HepG2 (cell line): Measurements from ENCODE around the gene CD320. TPM values are rescaled to one million over a fixed set of nuclear protein-coding genes. Genes with fewer than 3 reads are reported as not detected.

Experiments used
- KAT8 ChIP-seq: IDR thresholded peaks from 2 replicates; pipeline ENCODE4 v1.6.1; 2016; ENCODE audit warnings: missing genetic modification reagents, missing compliant biosample characterization
- MED1 ChIP-seq: sonication (generic); formaldehyde crosslinking; IDR thresholded peaks from 2 replicates; pipeline ENCODE4 v1.4.0; 2020; ENCODE audit warnings: missing genetic modification reagents
- NPAS2 ChIP-seq: sonication (generic); formaldehyde crosslinking; IDR thresholded peaks from 2 replicates; pipeline ENCODE4 v1.8.0; 2022; ENCODE audit warnings: mild to moderate bottlenecking, missing genetic modification reagents, borderline replicate concordance
- REXO4 ChIP-seq: sonication (generic); formaldehyde crosslinking; IDR thresholded peaks from 2 replicates; pipeline ENCODE4 v1.8.0; 2022; ENCODE audit warnings: missing genetic modification reagents, mild to moderate bottlenecking, borderline replicate concordance
- SALL1 ChIP-seq: sonication (generic); formaldehyde crosslinking; IDR thresholded peaks from 2 replicates; pipeline ENCODE4 v1.8.0; 2022; ENCODE audit warnings: mild to moderate bottlenecking, missing genetic modification reagents
- SATB2 ChIP-seq: sonication (generic); formaldehyde crosslinking; IDR thresholded peaks from 2 replicates; pipeline ENCODE4 v1.5.0; 2020; ENCODE audit warnings: missing genetic modification reagents
- TBX2 ChIP-seq: sonication (generic); formaldehyde crosslinking; IDR thresholded peaks from 2 replicates; pipeline ENCODE4 v1.5.0; 2020; ENCODE audit warnings: missing genetic modification reagents, mild to moderate bottlenecking, borderline replicate concordance
- ZBTB21 ChIP-seq: sonication (generic); formaldehyde crosslinking; IDR thresholded peaks from 2 replicates; pipeline ENCODE4 v1.4.0; 2020; ENCODE audit warnings: missing genetic modification reagents
- ZNF205 ChIP-seq: IDR thresholded peaks from 2 replicates; pipeline ENCODE4 v1.6.1; 2018; ENCODE audit warnings: missing biosample characterization, missing genetic modification reagents
- ZNF350 ChIP-seq: sonication (generic); formaldehyde crosslinking; IDR thresholded peaks from 2 replicates; pipeline ENCODE4 v1.4.0; 2020; ENCODE audit warnings: mild to moderate bottlenecking, low read depth, missing genetic modification reagents, borderline replicate concordance
- polyA plus RNA-seq, 8 experiments: library from polyadenylated mRNA; depleted of rRNA in 3 of 8; stranded (reverse) in 7 of 8; unstranded in 1 of 8; fragments of >200 nt; fragmentation: Illumina TruSeq in 4 of 8; extraction: Trizol in 4 of 8; gene quantifications; 2 replicates each; pipeline versions ENCODE4 v1.2.1 to v1.2.3, GENCODE V29; 2011 to 2016; ENCODE audit warnings: low read depth in 4 of 8, missing spikeins in 1 of 8, mixed read lengths in 1 of 8; ENCODE audit not compliant: insufficient read depth in 1 of 8
- total RNA-seq, 5 experiments: library from RNA; depleted of rRNA; stranded (reverse); fragments of >200 nt; fragmentation: Illumina TruSeq; extraction: Trizol; gene quantifications; 2 replicates each; pipeline ENCODE4 v1.2.3, GENCODE V29; 2016; ENCODE audit warnings: low read depth in 1 of 5
- TF ChIP-seq, protein P1 (sequence below): sonication (generic); formaldehyde crosslinking; IDR thresholded peaks from 2 replicates; pipeline ENCODE4 v1.5.0; 2020; ENCODE audit warnings: missing genetic modification reagents
- TF ChIP-seq, protein P2 (sequence below): fragments of 450-650 bp; IDR thresholded peaks from 2 replicates; pipeline ENCODE4 v1.6.1; 2017; ENCODE audit warnings: mild to moderate bottlenecking
- TF ChIP-seq, protein P3 (sequence below): sonication (generic); formaldehyde crosslinking; IDR thresholded peaks from 2 replicates; pipeline ENCODE4 v1.4.0; 2020; ENCODE audit warnings: missing genetic modification reagents
- TF ChIP-seq, protein P4 (sequence below): sonication (generic); formaldehyde crosslinking; IDR thresholded peaks from 2 replicates; pipeline ENCODE4 v1.8.1; 2023; ENCODE audit warnings: missing genetic modification reagents, mild to moderate bottlenecking, borderline replicate concordance
- TF ChIP-seq, protein P5 (sequence below): IDR thresholded peaks from 2 replicates; pipeline ENCODE4 v1.6.1; 2016; ENCODE audit warnings: missing genetic modification reagents, missing compliant biosample characterization
- TF ChIP-seq, protein P6 (sequence below): sonication (generic); formaldehyde crosslinking; IDR thresholded peaks from 2 replicates; pipeline ENCODE4 v1.8.1; 2023; ENCODE audit warnings: missing genetic modification reagents, inconsistent platforms, borderline replicate concordance
- TF ChIP-seq, protein P7 (sequence below): sonication (generic); formaldehyde crosslinking; IDR thresholded peaks from 2 replicates; pipeline ENCODE4 v1.4.0; 2020; ENCODE audit warnings: mild to moderate bottlenecking, missing genetic modification reagents
- TF ChIP-seq, protein P8 (sequence below): sonication (generic); formaldehyde crosslinking; IDR thresholded peaks from 2 replicates; pipeline ENCODE4 v1.9.0; 2022; ENCODE audit warnings: missing genetic modification reagents, mild to moderate bottlenecking, borderline replicate concordance

Gene CD320
- total and polyA plus RNA-seq, 2 of the 13 experiments (the other 11 are each of a cell fraction or from before 2014, with no cell fraction given) = 83.1 to 99.9 TPM

DNA sequence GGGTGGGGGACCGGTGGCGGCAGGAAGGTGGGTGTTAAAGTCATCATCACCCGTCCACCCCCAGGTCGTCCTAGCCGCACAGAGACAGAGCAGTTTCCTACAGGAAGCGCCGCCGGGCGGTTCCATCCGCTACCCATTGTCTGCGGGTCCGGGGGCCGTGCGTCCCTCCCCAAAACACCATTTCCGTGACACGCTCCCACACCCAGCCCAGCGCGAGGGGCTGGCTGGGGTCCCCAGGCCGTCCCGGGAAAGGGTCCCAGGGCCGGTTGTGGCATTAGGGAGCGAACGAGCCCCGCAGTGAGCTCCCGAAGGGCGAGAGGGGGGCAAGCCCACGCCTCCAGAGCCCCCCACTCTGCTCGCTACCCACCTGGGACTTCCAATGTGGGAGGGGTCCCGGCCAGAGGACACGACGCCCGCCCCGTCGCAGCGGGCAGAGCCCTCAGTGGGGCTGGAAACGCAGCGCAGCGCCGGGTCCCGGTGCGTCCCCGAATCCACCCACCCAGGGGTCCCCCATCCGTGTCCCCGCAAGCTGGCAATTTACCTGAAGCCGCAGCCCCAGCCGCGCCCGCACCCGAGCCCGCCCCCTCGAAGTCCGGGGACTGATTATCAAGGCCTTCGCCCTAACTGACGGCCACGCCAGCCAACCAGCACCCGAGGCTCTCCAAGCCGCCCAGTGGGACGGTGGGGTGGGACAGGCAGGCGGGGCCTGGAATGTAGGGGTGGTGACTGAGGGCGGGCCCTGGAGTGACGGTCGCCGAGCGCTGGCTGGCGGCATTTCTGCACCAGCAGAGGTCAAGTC is 34.7 kb upstream of the CD320 start, which contains the start of gene KANK3 (continued):
- TF ChIP-seq, protein P1, sequence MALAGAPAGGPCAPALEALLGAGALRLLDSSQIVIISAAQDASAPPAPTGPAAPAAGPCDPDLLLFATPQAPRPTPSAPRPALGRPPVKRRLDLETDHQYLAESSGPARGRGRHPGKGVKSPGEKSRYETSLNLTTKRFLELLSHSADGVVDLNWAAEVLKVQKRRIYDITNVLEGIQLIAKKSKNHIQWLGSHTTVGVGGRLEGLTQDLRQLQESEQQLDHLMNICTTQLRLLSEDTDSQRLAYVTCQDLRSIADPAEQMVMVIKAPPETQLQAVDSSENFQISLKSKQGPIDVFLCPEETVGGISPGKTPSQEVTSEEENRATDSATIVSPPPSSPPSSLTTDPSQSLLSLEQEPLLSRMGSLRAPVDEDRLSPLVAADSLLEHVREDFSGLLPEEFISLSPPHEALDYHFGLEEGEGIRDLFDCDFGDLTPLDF (CRISPR knock-in tag) = no peak
- TF ChIP-seq ZBTB21 (CRISPR knock-in tag) = no peak
- TF ChIP-seq, protein P2, sequence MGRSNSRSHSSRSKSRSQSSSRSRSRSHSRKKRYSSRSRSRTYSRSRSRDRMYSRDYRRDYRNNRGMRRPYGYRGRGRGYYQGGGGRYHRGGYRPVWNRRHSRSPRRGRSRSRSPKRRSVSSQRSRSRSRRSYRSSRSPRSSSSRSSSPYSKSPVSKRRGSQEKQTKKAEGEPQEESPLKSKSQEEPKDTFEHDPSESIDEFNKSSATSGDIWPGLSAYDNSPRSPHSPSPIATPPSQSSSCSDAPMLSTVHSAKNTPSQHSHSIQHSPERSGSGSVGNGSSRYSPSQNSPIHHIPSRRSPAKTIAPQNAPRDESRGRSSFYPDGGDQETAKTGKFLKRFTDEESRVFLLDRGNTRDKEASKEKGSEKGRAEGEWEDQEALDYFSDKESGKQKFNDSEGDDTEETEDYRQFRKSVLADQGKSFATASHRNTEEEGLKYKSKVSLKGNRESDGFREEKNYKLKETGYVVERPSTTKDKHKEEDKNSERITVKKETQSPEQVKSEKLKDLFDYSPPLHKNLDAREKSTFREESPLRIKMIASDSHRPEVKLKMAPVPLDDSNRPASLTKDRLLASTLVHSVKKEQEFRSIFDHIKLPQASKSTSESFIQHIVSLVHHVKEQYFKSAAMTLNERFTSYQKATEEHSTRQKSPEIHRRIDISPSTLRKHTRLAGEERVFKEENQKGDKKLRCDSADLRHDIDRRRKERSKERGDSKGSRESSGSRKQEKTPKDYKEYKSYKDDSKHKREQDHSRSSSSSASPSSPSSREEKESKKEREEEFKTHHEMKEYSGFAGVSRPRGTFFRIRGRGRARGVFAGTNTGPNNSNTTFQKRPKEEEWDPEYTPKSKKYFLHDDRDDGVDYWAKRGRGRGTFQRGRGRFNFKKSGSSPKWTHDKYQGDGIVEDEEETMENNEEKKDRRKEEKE = no peak
- no peak for TF ChIP-seq SATB2 (CRISPR knock-in tag)
- no peak; the same call in 1 of the 2 replicates for TF ChIP-seq ZNF350 (CRISPR knock-in tag)
- TF ChIP-seq ZNF205 (CRISPR knock-in tag) = no peak
- TF ChIP-seq, protein P3, sequence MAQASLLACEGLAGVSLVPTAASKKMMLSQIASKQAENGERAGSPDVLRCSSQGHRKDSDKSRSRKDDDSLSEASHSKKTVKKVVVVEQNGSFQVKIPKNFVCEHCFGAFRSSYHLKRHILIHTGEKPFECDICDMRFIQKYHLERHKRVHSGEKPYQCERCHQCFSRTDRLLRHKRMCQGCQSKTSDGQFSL (CRISPR knock-in tag) = peak; percentile 93
- peak; percentile 62; the same call in 1 of the 2 replicates for TF ChIP-seq SALL1 (CRISPR knock-in tag)
- no peak for TF ChIP-seq KAT8 (CRISPR knock-in tag)
- TF ChIP-seq, protein P4, sequence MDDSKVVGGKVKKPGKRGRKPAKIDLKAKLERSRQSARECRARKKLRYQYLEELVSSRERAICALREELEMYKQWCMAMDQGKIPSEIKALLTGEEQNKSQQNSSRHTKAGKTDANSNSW (CRISPR knock-in tag) = no peak
- peak; percentile 16; the same call in 1 of the 2 replicates for TF ChIP-seq MED1 (CRISPR knock-in tag)
- no peak for TF ChIP-seq REXO4 (CRISPR knock-in tag)
- TF ChIP-seq, protein P5, sequence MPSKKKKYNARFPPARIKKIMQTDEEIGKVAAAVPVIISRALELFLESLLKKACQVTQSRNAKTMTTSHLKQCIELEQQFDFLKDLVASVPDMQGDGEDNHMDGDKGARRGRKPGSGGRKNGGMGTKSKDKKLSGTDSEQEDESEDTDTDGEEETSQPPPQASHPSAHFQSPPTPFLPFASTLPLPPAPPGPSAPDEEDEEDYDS (CRISPR knock-in tag) = peak; percentile 84
- TF ChIP-seq, protein P6, sequence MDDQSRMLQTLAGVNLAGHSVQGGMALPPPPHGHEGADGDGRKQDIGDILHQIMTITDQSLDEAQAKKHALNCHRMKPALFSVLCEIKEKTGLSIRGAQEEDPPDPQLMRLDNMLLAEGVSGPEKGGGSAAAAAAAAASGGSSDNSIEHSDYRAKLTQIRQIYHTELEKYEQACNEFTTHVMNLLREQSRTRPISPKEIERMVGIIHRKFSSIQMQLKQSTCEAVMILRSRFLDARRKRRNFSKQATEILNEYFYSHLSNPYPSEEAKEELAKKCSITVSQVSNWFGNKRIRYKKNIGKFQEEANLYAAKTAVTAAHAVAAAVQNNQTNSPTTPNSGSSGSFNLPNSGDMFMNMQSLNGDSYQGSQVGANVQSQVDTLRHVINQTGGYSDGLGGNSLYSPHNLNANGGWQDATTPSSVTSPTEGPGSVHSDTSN (CRISPR knock-in tag) = peak; percentile 86; the same call in 1 of the 2 replicates
- peak; percentile 50; the same call in 1 of the 2 replicates for TF ChIP-seq TBX2
- TF ChIP-seq, protein P7, sequence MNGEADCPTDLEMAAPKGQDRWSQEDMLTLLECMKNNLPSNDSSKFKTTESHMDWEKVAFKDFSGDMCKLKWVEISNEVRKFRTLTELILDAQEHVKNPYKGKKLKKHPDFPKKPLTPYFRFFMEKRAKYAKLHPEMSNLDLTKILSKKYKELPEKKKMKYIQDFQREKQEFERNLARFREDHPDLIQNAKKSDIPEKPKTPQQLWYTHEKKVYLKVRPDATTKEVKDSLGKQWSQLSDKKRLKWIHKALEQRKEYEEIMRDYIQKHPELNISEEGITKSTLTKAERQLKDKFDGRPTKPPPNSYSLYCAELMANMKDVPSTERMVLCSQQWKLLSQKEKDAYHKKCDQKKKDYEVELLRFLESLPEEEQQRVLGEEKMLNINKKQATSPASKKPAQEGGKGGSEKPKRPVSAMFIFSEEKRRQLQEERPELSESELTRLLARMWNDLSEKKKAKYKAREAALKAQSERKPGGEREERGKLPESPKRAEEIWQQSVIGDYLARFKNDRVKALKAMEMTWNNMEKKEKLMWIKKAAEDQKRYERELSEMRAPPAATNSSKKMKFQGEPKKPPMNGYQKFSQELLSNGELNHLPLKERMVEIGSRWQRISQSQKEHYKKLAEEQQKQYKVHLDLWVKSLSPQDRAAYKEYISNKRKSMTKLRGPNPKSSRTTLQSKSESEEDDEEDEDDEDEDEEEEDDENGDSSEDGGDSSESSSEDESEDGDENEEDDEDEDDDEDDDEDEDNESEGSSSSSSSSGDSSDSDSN (CRISPR knock-in tag) = no peak
- TF ChIP-seq NPAS2 (CRISPR knock-in tag) = no peak
- TF ChIP-seq, protein P8, sequence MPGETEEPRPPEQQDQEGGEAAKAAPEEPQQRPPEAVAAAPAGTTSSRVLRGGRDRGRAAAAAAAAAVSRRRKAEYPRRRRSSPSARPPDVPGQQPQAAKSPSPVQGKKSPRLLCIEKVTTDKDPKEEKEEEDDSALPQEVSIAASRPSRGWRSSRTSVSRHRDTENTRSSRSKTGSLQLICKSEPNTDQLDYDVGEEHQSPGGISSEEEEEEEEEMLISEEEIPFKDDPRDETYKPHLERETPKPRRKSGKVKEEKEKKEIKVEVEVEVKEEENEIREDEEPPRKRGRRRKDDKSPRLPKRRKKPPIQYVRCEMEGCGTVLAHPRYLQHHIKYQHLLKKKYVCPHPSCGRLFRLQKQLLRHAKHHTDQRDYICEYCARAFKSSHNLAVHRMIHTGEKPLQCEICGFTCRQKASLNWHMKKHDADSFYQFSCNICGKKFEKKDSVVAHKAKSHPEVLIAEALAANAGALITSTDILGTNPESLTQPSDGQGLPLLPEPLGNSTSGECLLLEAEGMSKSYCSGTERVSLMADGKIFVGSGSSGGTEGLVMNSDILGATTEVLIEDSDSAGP = peak; percentile 38; the same call in 1 of the 2 replicates
